Measurements from ENCODE around the gene SMURF1.

- TF ChIP-seq CTCF (IDR thresholded peaks at IDR 0.05): no peak
- no peak for TF ChIP-seq POLR2A (IDR thresholded peaks at IDR 0.05)
Measured at GRCh38 chr7:99039384-99039891, 104.5 kb downstream of the SMURF1 start.
